NCI-H1694 treated with DMSO at 0.1 percent for 48 hours (cell line): Measurements from ENCODE around the gene PZP.

Experiments
- DNase-seq: peaks from one replicate; lab custom pipeline; 2025; lab: John Stamatoyannopoulos, UW

Gene PZP

GRCh38 chr12:9104087-9104486, 104.1 kb downstream of the PZP start:
- DNase-seq = no peak

DNA sequence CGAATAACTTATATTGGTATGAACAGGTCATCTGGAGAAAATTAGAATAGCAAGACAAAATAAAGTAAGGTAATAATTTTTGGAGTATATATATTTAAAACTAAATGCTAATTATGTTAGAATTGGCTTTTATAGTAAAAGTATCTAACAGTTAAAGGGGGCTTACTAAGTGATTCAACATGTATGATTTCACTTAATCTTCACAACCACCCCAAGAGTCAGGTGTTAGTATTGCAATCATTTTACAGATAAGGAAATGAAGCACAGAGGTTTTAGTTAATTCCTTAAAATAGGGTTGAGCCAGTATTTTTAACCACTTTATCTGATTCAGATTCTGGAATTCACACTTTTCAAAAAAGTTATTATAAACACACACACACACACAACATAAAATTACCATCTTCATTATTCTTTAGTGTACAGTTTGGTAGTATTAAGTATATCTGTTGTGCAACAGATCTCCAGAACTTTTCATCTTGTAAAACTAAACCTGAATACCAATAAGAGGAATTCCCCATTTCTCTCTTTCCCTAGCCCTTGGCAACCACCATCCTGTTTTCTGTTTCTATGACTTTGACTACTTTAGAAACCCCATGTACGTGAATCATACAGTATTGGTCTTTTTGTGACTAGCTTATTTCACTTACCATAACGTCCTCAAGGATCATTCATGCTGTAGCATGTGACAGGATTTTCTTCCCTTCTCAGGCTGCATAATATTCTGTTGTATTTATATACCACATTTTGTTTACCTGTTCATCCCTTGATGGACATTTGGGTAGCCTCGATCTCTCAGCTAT, 104.9 kb downstream of the PZP start:
- DNase-seq = no peak

- no peak for DNase-seq
Measured at GRCh38 chr12:9101018-9101687, 107.0 kb downstream of the PZP start.

DNA sequence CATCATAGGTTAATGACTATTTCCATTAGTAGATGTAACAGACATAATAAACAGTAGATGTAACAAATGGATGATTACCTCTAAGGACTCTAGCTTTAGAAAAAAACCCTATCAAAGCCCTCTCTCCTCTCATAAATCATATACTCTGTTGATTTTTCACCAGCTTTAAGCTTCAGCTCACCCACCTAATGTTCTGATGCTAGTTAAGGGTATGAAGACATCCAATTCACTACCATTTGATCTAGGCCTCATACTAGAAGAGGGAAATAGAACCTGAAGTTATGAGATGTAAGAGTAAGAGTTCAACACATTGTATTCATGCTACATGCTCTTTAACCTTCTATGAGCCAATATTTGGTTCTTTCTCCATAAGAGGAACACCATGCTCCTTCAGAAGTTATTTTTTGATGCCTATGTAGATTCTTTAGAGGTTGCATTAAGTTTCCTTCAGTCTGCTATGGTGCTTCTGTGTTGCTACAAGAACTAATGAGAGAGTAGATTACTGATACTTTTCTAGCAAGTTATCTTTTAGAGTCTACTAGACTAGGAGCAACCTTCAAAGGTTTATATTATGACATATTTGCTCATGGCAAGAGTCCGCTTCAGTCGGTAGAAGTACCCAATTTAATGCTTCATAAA, 108.5 kb downstream of the PZP start:
- no peak for DNase-seq
